GM10266 (cell line): ENCODE data around the gene HGD.

Source experiments
- DNase-seq: peaks from one replicate; pipeline ENCODE4 v3.0.0; 2012; ENCODE audit errors: extremely low spot score
- CTCF ChIP-seq: IDR thresholded peaks from 2 replicates; pipeline ENCODE4 v1.5.1; 2012; ENCODE audit warnings: mild to moderate bottlenecking, low read depth; ENCODE audit not compliant: control insufficient read depth, insufficient read depth; ENCODE audit errors: missing control alignments

The HGD gene

GRCh38 chr3:120659834-120660233 is 22.2 kb downstream of the HGD start:
- DNase-seq = no peak
- TF ChIP-seq CTCF = no peak

GRCh38 chr3:120659285-120659684 is 22.8 kb downstream of the HGD start:
- DNase-seq = no peak
- no peak for TF ChIP-seq CTCF

- DNase-seq = no peak
- TF ChIP-seq CTCF = no peak
Observed at GRCh38 chr3:120652896-120653545, 29.0 kb downstream of the HGD start.

GRCh38 chr3:120652281-120652680 is 29.8 kb downstream of the HGD start:
- TF ChIP-seq CTCF = no peak
- no peak for DNase-seq

- TF ChIP-seq CTCF = no peak
Observed at GRCh38 chr3:120650311-120650710, 31.7 kb downstream of the HGD start.

GRCh38 chr3:120649830-120650233 is 32.2 kb downstream of the HGD start:
- DNase-seq = no peak
- TF ChIP-seq CTCF = no peak

More at GRCh38 chr3:120650311-120650710, 31.7 kb downstream of the HGD start:
- DNase-seq = no peak

- TF ChIP-seq CTCF = no peak
- no peak for DNase-seq
Observed at GRCh38 chr3:120648290-120648689, 33.7 kb downstream of the HGD start.
